B cell (primary cell): ENCODE measurements around the gene RAD51B. TPM values are rescaled to one million over a fixed set of nuclear protein-coding genes. Genes with fewer than 3 reads are reported as not detected.

Experiments
- ATAC-seq: fragments of 200-7000 bp; cut with Tn5 transposase; one replicate; pipeline ENCODE4 v1.10.0; 2021; ENCODE audit warnings: low read depth, mild to moderate bottlenecking, moderate number of reproducible peaks, moderate library complexity
- CTCF ChIA-PET: fragments of 350-600 bp; sonication (Branson Sonifier 250); formaldehyde crosslinking; loops from one replicate; lab custom pipeline; 2021; ENCODE audit warnings: antibody characterized with exemption, inconsistent platforms; lab: Charles Lee
- POLR2A ChIA-PET: fragments of 350-600 bp; sonication (Branson Sonifier 250); formaldehyde crosslinking; loops from one replicate; lab custom pipeline; 2021; ENCODE audit warnings: antibody characterized with exemption; lab: Charles Lee
- DNase-seq: peaks from one replicate; pipeline ENCODE4 v3.0.0; 2013
- H2AFZ ChIP-seq: 2 replicates; pipeline ENCODE4 v1.6.1; 2012; ENCODE audit warnings: mild to moderate bottlenecking, low read depth, low read length; ENCODE audit not compliant: insufficient read depth, poor library complexity, severe bottlenecking
- H3K27ac ChIP-seq, 2 donors: 1 replicate in 1 of 2; 2 replicates in 1 of 2; pipeline ENCODE4 v1.5.1; 2012 to 2013; ENCODE audit warnings: low read length in 2 of 2, mild to moderate bottlenecking in 2 of 2, moderate library complexity in 1 of 2
- H3K27me3 ChIP-seq, 4 experiments: fragments of 200-600 bp in 1 of 4; sonication (generic) in 1 of 4; replicated peaks in 1 of 4; 1 replicate in 2 of 4; 2 replicates in 2 of 4; pipeline versions ENCODE4 v1.6.1 to v1.7.0; 2013 to 2016; ENCODE audit warnings: low read length in 3 of 4, mild to moderate bottlenecking in 2 of 4, mixed read lengths in 1 of 4, moderate library complexity in 1 of 4; ENCODE audit not compliant: insufficient read depth in 4 of 4, control insufficient read depth in 3 of 4; ENCODE audit errors: control extremely low read depth in 1 of 4
- H3K36me3 ChIP-seq, 2 experiments: replicated peaks in 1 of 2; 1 replicate in 1 of 2; 2 replicates in 1 of 2; pipeline versions ENCODE4 v1.6.1 to v1.7.1; 2013; ENCODE audit warnings: low read length in 1 of 2; ENCODE audit not compliant: insufficient read depth in 2 of 2, control insufficient read depth in 1 of 2; ENCODE audit errors: control extremely low read depth in 1 of 2, extremely low read depth in 1 of 2
- H3K4me1 ChIP-seq, 2 donors: fragments of 200-600 bp in 1 of 2; sonication (generic) in 1 of 2; 1 replicate in 1 of 2; 2 replicates in 1 of 2; pipeline versions ENCODE4 v1.5.1 to v1.6.1; 2013 to 2017; ENCODE audit warnings: low read length in 2 of 2; ENCODE audit not compliant: control insufficient read depth in 2 of 2, insufficient read depth in 2 of 2
- H3K4me2 ChIP-seq: replicated peaks from 2 replicates; pipeline ENCODE3; 2012; ENCODE audit warnings: mild to moderate bottlenecking, low read depth, low read length; ENCODE audit not compliant: poor library complexity, severe bottlenecking
- H3K4me3 ChIP-seq, 5 experiments: fragments of 200-600 bp in 1 of 5; sonication (generic) in 1 of 5; 1 replicate in 3 of 5; 2 replicates in 2 of 5; pipeline versions ENCODE4 v1.5.1 to v1.7.0; 2011 to 2016; ENCODE audit warnings: low read length in 4 of 5, mild to moderate bottlenecking in 4 of 5, low read depth in 2 of 5, control low read depth in 1 of 5, moderate library complexity in 1 of 5; ENCODE audit not compliant: insufficient read depth in 1 of 5; ENCODE audit errors: control extremely low read depth in 1 of 5, extremely low read depth in 1 of 5
- H3K79me2 ChIP-seq: fragments of 200-600 bp; sonication (generic); one replicate; pipeline ENCODE4 v1.6.0; 2016; ENCODE audit warnings: low read length; ENCODE audit not compliant: control insufficient read depth, insufficient read depth
- H3K9ac ChIP-seq: fragments of 200-600 bp; sonication (generic); 2 replicates; pipeline ENCODE4 v1.6.1; 2017; ENCODE audit warnings: mild to moderate bottlenecking, low read length, moderate library complexity
- H3K9me3 ChIP-seq, 3 donors: one replicate each; pipeline versions ENCODE4 v1.6.1 to v1.7.1; 2013; ENCODE audit warnings: low read length in 2 of 3; ENCODE audit not compliant: control insufficient read depth in 2 of 3, insufficient read depth in 1 of 3; ENCODE audit errors: control extremely low read depth in 1 of 3
- H4K20me1 ChIP-seq: 2 replicates; pipeline ENCODE4 v1.6.0; 2012; ENCODE audit warnings: mild to moderate bottlenecking, low read length; ENCODE audit not compliant: insufficient read depth, control insufficient read depth, poor library complexity, severe bottlenecking
- H3K27ac Mint-ChIP-seq: one replicate; pipeline ENCODE4 v1.8.0; 2021; ENCODE audit warnings: mixed read lengths
- H3K27me3 Mint-ChIP-seq: one replicate; pipeline ENCODE4 v1.8.0; 2021; ENCODE audit warnings: mixed read lengths
- H3K4me1 Mint-ChIP-seq: one replicate; pipeline ENCODE4 v1.8.0; 2021; ENCODE audit warnings: mixed read lengths
- H3K4me3 Mint-ChIP-seq: one replicate; pipeline ENCODE4 v1.8.0; 2021; ENCODE audit warnings: mixed read lengths
- H3K9me3 Mint-ChIP-seq: one replicate; pipeline ENCODE4 v1.8.0; 2022; ENCODE audit warnings: mixed read lengths; ENCODE audit not compliant: insufficient read depth
- CTCF ChIP-seq: fragments of 200-600 bp; IDR thresholded peaks from one replicate; pipeline ENCODE4 v1.8.0; 2022; ENCODE audit warnings: antibody characterized with exemption, mild to moderate bottlenecking
- EZH2 ChIP-seq: IDR thresholded peaks from 2 replicates; pipeline ENCODE4 v1.6.1; 2012; ENCODE audit warnings: borderline replicate concordance, low read depth, mild to moderate bottlenecking, moderate library complexity, low read length; ENCODE audit not compliant: insufficient read depth, poor library complexity, severe bottlenecking
- WGBS: methylation state at CpG from one replicate; pipeline ENCODE4 v1.1.5; 2013; ENCODE audit warnings: missing lambda C conversion rate; ENCODE audit not compliant: insufficient coverage; 5-methylcytosine and 5-hydroxymethylcytosine counted together
- intact Hi-C: fragments of 100-400 bp; cut with micrococcal nuclease; formaldehyde crosslinking; loops from one replicate; pipeline ENCODE4 v1.10.0; 2022
- polyA plus RNA-seq: library from polyadenylated mRNA; depleted of rRNA; stranded (reverse); fragments of >200 nt; gene quantifications from 2 replicates; pipeline ENCODE4 v1.2.3, GENCODE V29; 2012
- total RNA-seq, 2 donors: library from RNA; stranded (reverse); fragments of 120-200 nt in 1 of 2; gene quantifications; 1 replicate in 1 of 2; 2 replicates in 1 of 2; pipeline versions ENCODE4 v1.2.3 to v1.2.4, GENCODE V29; 2013 to 2022

The RAD51B gene
- total and polyA plus RNA-seq, 2 donors (not counting 1 experiment from before 2014, with no cell fraction given): 6.5 to 60.6 TPM

GRCh38 chr14:68460541-68460940 is 641.0 kb downstream of the RAD51B start:
- Histone ChIP-seq H3K4me1 (peaks cover 12% of the 10 kb centered on the region in 2 donors), H3K36me3 (no peaks in the 10 kb centered on the region), H3K79me2 (no peaks in the 10 kb centered on the region), H3K9ac (no peak overlapping the region), H3K27ac (no peak overlapping the region), H3K27me3 (no peaks in the 10 kb centered on the region), H4K20me1 (no peaks in the 10 kb centered on the region), H3K9me3 (peaks cover 0 to under 1% (median 0%) of the 10 kb centered on the region in 3 donors), H3K4me3 (no peak overlapping the region), H2AFZ (no peak overlapping the region), H3K4me2 (no peak overlapping the region)
- Mint-ChIP-seq H3K27ac (no peak overlapping the region), H3K9me3 (peaks cover 5% of the 10 kb centered on the region), H3K4me1 (peaks cover 17% of the 10 kb centered on the region), H3K4me3 (no peak overlapping the region), H3K27me3 (no peaks in the 10 kb centered on the region)
- ATAC-seq (no peak), DNase-seq (no peak)
- ChIA-PET POLR2A (interaction anchor here (0.6 to 1.0 kb wide), 2 partner anchors 9 to 16 kb away, joined by 3 read pairs; no protein-coding TSS in a partner anchor), CTCF (interaction anchor here (1.3 to 1.5 kb wide), 2 partner anchors 10 to 329 kb away, joined by 3 read pairs; no protein-coding TSS in a partner anchor)
- intact Hi-C loops: no loop called here
- no peak for TF ChIP-seq CTCF
- WGBS: 100% methylated on average over 1 of the region's 1 CpG

DNA sequence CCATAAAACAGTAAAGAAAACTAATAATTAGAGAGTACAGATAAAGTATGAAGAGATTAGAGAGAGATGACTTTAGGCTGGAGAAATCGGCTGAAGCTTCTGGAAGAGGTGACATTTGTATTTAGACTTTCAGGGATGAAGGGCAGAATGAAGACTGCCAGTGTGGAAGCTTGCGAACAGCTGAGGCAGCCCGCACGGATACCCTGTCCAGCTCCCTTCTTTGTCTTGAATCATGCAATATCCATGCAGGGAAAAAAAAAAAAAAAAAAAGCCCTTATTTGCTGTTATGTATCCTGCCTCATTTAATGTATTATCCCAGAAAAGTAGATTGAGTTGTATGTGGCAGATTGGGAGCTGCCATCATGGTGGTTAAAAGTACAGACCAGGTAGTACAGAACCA is 641.5 kb downstream of the RAD51B start:
- H3K36me3 ChIP-seq: no peaks in the 10 kb centered on the region
- no peaks in the 10 kb centered on the region for H3K9me3 Mint-ChIP-seq
- H3K79me2 ChIP-seq: no peaks in the 10 kb centered on the region
- intact Hi-C loops: no loop called here
- no peak overlapping the region for H3K27ac ChIP-seq
- no peak overlapping the region for H3K4me3 ChIP-seq
- H3K27me3 ChIP-seq: no peaks in the 10 kb centered on the region
- H3K4me1 Mint-ChIP-seq: peaks cover 17% of the 10 kb centered on the region
- no peaks in the 10 kb centered on the region for H4K20me1 ChIP-seq
- no peaks in the 10 kb centered on the region for H3K9me3 ChIP-seq
- DNase-seq (no peak), ATAC-seq (no peak)
- H2AFZ ChIP-seq: no peak overlapping the region
- 100% methylated on average over 1 of the region's 4 CpGs for WGBS
- H3K4me3 Mint-ChIP-seq: no peak overlapping the region
- no peaks in the 10 kb centered on the region for H3K27me3 Mint-ChIP-seq
- no peak for TF ChIP-seq EZH2
- TF ChIP-seq CTCF: no peak
- no peak overlapping the region for H3K27ac Mint-ChIP-seq
- no peak overlapping the region for H3K4me2 ChIP-seq
- POLR2A ChIA-PET: interaction anchor here (0.6 to 0.7 kb wide), 2 partner anchors 10 to 356 kb away, joined by 3 read pairs; no protein-coding TSS in a partner anchor
- no peak overlapping the region for H3K9ac ChIP-seq
- peaks cover 12% of the 10 kb centered on the region in 2 donors for H3K4me1 ChIP-seq
- CTCF ChIA-PET: interaction anchor here (1.5 kb wide), 1 partner anchor 9 kb away, joined by 3 read pairs; no protein-coding TSS in a partner anchor
